Keratinocyte (primary cell): ENCODE data around the gene GPATCH4. TPM values are rescaled to one million over a fixed set of nuclear protein-coding genes. Genes with fewer than 3 reads are reported as not detected.

Experiments
- DNase-seq: peaks from one replicate; pipeline ENCODE4 v3.0.0-alpha.2; 2011; ENCODE audit warnings: low read depth, missing footprints, low spot score
- FAIRE-seq: peaks from 2 replicates; lab custom pipeline; 2011; peaks lifted over from hg19 to GRCh38; lab: Jason Lieb, UNC
- H2AFZ ChIP-seq: 2 replicates; pipeline ENCODE4 v1.6.0; 2012; ENCODE audit warnings: low read length, control low read depth, inconsistent platforms; ENCODE audit not compliant: control insufficient read depth
- H3K27ac ChIP-seq: 2 replicates; pipeline ENCODE4 v1.5.1; 2011; ENCODE audit warnings: low read length; ENCODE audit not compliant: control insufficient read depth, insufficient read depth
- H3K27me3 ChIP-seq: 3 replicates; pipeline ENCODE4 v1.6.0; 2011; ENCODE audit warnings: low read length; ENCODE audit not compliant: control insufficient read depth, insufficient read depth; ENCODE audit errors: extremely low read depth
- H3K36me3 ChIP-seq, 2 experiments: 2 replicates in 1 of 2; 3 replicates in 1 of 2; pipeline ENCODE4 v1.5.1; 2011; ENCODE audit warnings: low read length in 2 of 2, mild to moderate bottlenecking in 1 of 2; ENCODE audit not compliant: control insufficient read depth in 2 of 2, insufficient read depth in 2 of 2; ENCODE audit errors: extremely low read depth in 1 of 2
- H3K4me1 ChIP-seq: 3 replicates; pipeline ENCODE4 v1.5.1; 2011; ENCODE audit warnings: low read length; ENCODE audit not compliant: control insufficient read depth, insufficient read depth; ENCODE audit errors: extremely low read depth
- H3K4me2 ChIP-seq: 3 replicates; pipeline ENCODE4 v1.6.0; 2011; ENCODE audit warnings: low read depth, low read length; ENCODE audit not compliant: control insufficient read depth, insufficient read depth; ENCODE audit errors: extremely low read depth
- H3K4me3 ChIP-seq, 3 experiments: fragments of 200-600 bp in 1 of 3; sonication (generic) in 1 of 3; 2 replicates in 2 of 3; 3 replicates in 1 of 3; pipeline ENCODE4 v1.5.1; 2011 to 2016; ENCODE audit warnings: low read length in 3 of 3, mild to moderate bottlenecking in 3 of 3, control low read depth in 2 of 3, inconsistent platforms in 1 of 3, low read depth in 1 of 3, mixed read lengths in 1 of 3, mixed run types in 1 of 3, moderate library complexity in 1 of 3; ENCODE audit not compliant: control insufficient read depth in 2 of 3, insufficient read depth in 2 of 3; ENCODE audit errors: extremely low read depth in 1 of 3
- H3K79me2 ChIP-seq: 2 replicates; pipeline ENCODE4 v1.6.0; 2012; ENCODE audit warnings: low read length; ENCODE audit not compliant: control insufficient read depth, insufficient read depth
- H3K9ac ChIP-seq: 3 replicates; pipeline ENCODE4 v1.6.0; 2011; ENCODE audit warnings: low read length; ENCODE audit not compliant: control insufficient read depth, insufficient read depth; ENCODE audit errors: extremely low read depth
- H3K9me1 ChIP-seq: 3 replicates; pipeline ENCODE4 v1.6.0; 2011; ENCODE audit warnings: low read length; ENCODE audit not compliant: control insufficient read depth, insufficient read depth; ENCODE audit errors: extremely low read depth
- H3K9me3 ChIP-seq: 2 replicates; pipeline ENCODE4 v1.5.1; 2012; ENCODE audit warnings: low read depth, low read length; ENCODE audit not compliant: control insufficient read depth
- H4K20me1 ChIP-seq: 3 replicates; pipeline ENCODE4 v1.6.0; 2011; ENCODE audit warnings: low read length; ENCODE audit not compliant: control insufficient read depth, insufficient read depth; ENCODE audit errors: extremely low read depth
- CTCF ChIP-seq, 3 experiments: IDR thresholded peaks in 1 of 3; conservative IDR thresholded peaks in 1 of 3; optimal IDR thresholded peaks in 1 of 3; 2 replicates in 2 of 3; 3 replicates in 1 of 3; pipeline versions ENCODE3 to v1.5.1; 2011; ENCODE audit warnings: low read length in 3 of 3, mild to moderate bottlenecking in 3 of 3, moderate library complexity in 2 of 3, control low read depth in 1 of 3, inconsistent platforms in 1 of 3; ENCODE audit not compliant: insufficient read depth in 2 of 3; ENCODE audit errors: extremely low read depth in 1 of 3
- EZH2 ChIP-seq: IDR thresholded peaks from one replicate; pipeline ENCODE4 v1.6.1; 2012; ENCODE audit warnings: inconsistent platforms, mild to moderate bottlenecking, low read length, moderate library complexity
- dilution Hi-C: fragments of 300-500 bp; cut with MboI; formaldehyde crosslinking; loops from one replicate; pipeline ENCODE4 v1.7.0; 2020; ENCODE audit warnings: low sequenced_read_pairs; ENCODE audit not compliant: extremely low pct_ligation_motif_present
- polyA plus RNA-seq, 5 experiments: library from polyadenylated mRNA; depleted of rRNA in 3 of 5; stranded (reverse) in 3 of 5; stranded (forward) in 1 of 5; unstranded in 1 of 5; fragments of >200 nt; gene quantifications; 1 replicate in 1 of 5; 2 replicates in 3 of 5; 3 replicates in 1 of 5; pipeline versions ENCODE4 v1.2.1 to v1.2.3, GENCODE V29; 2011 to 2012; ENCODE audit warnings: missing spikeins in 2 of 5, low read depth in 1 of 5, low replicate concordance in 1 of 5

Gene GPATCH4
- polyA plus RNA-seq, 1 donor (not counting 4 experiments of a cell fraction or from before 2014, with no cell fraction given) = 43.5 TPM

GRCh38 chr1:156591181-156591431, 10.2 kb downstream of the GPATCH4 start:
- Histone ChIP-seq H3K36me3 (peaks cover 20 to 24% of the 10 kb centered on the region in 2 experiments), H3K27me3 (no peaks in the 10 kb centered on the region), H3K4me3 (peak overlapping the region; percentile 73 to 88 (median 88)), H3K79me2 (peaks cover 11% of the 10 kb centered on the region), H3K4me2 (peak overlapping the region; percentile 99), H2AFZ (peak overlapping the region; percentile 99), H3K9me1 (no peaks in the 10 kb centered on the region), H3K4me1 (peaks cover 13% of the 10 kb centered on the region), H4K20me1 (no peaks in the 10 kb centered on the region), H3K27ac (peak overlapping the region; percentile 87), H3K9ac (peak overlapping the region; percentile 86), H3K9me3 (no peaks in the 10 kb centered on the region)
- FAIRE-seq (peak; percentile 17), DNase-seq (no peak)
- TF ChIP-seq CTCF (optimal IDR thresholded peaks at IDR 0.05 in 1 of 3, IDR thresholded peaks at IDR 0.05 in 1 of 3, conservative IDR thresholded peaks at IDR 0.05 in 1 of 3; ENCODE audit: extremely low read depth in 1 of 3, insufficient read depth in 2 of 3, low read length in 3 of 3) = no peak
- no peak for TF ChIP-seq EZH2
- dilution Hi-C loops = no loop called here

- Histone ChIP-seq H2AFZ (peak overlapping the region; percentile 99), H4K20me1 (no peaks in the 10 kb centered on the region), H3K4me1 (peaks cover 13% of the 10 kb centered on the region), H3K79me2 (peaks cover 11% of the 10 kb centered on the region), H3K4me3 (peak overlapping the region in 2 of 3 experiments; percentile 88), H3K4me2 (peak overlapping the region; percentile 99), H3K9me1 (no peaks in the 10 kb centered on the region), H3K9ac (peak overlapping the region; percentile 86), H3K27ac (no peak overlapping the region), H3K27me3 (no peaks in the 10 kb centered on the region), H3K9me3 (no peaks in the 10 kb centered on the region), H3K36me3 (peaks cover 15 to 20% of the 10 kb centered on the region in 2 experiments)
- dilution Hi-C loops = no loop called here
- FAIRE-seq (no peak), DNase-seq (no peak)
- TF ChIP-seq EZH2 (no peak), CTCF (optimal IDR thresholded peaks at IDR 0.05 in 1 of 3, IDR thresholded peaks at IDR 0.05 in 1 of 3, conservative IDR thresholded peaks at IDR 0.05 in 1 of 3; ENCODE audit: extremely low read depth in 1 of 3, insufficient read depth in 2 of 3, low read length in 3 of 3) (no peak)
Observed at GRCh38 chr1:156590326-156591180, 10.7 kb downstream of the GPATCH4 start.
